K562 (cell line): ENCODE measurements around the gene GTF2H4. TPM values are rescaled to one million over a fixed set of nuclear protein-coding genes. Genes with fewer than 3 reads are reported as not detected.

Experiments used
- AFF4 ChIP-seq: sonication (generic); formaldehyde crosslinking; IDR thresholded peaks from 2 replicates; pipeline ENCODE4 v1.8.0; 2023; ENCODE audit warnings: mild to moderate bottlenecking, missing genetic modification reagents
- ARNT ChIP-seq, 2 experiments: fragments of 450-650 bp; IDR thresholded peaks; 2 replicates each; pipeline ENCODE4 v1.6.1; 2016; ENCODE audit warnings: mild to moderate bottlenecking in 1 of 2
- ATF3 ChIP-seq, 2 experiments: fragments of 450-650 bp in 1 of 2; sonication (generic) in 1 of 2; formaldehyde crosslinking in 1 of 2; IDR thresholded peaks in 1 of 2; conservative IDR thresholded peaks in 1 of 2; 2 replicates each; pipeline versions ENCODE4 v1.6.1 to v1.8.1; 2016 to 2023; ENCODE audit warnings: mild to moderate bottlenecking in 2 of 2, moderate library complexity in 2 of 2, inconsistent platforms in 1 of 2, missing genetic modification reagents in 1 of 2
- CBX1 ChIP-seq: sonication (generic); IDR thresholded peaks from 2 replicates; pipeline ENCODE4 v1.6.1; 2016; ENCODE audit warnings: antibody characterized with exemption, low read depth, mild to moderate bottlenecking
- DLX4 ChIP-seq: fragments of 250-450 bp; sonication (Bioruptor Pico); IDR thresholded peaks from 2 replicates; pipeline ENCODE4 v1.6.1; 2021; ENCODE audit warnings: mild to moderate bottlenecking
- ETS2 ChIP-seq: IDR thresholded peaks from 2 replicates; pipeline ENCODE4 v1.6.1; 2016; ENCODE audit warnings: borderline replicate concordance, missing genetic modification characterization, mild to moderate bottlenecking, moderate library complexity, missing compliant biosample characterization; ENCODE audit not compliant: poor library complexity, severe bottlenecking
- HIVEP1 ChIP-seq: fragments of 250-450 bp; sonication (Bioruptor Pico); IDR thresholded peaks from 2 replicates; pipeline ENCODE4 v1.4.0; 2020; ENCODE audit warnings: mild to moderate bottlenecking
- HNRNPLL ChIP-seq: fragments of 200-400 bp; formaldehyde crosslinking; IDR thresholded peaks from 2 replicates; pipeline ENCODE4 v1.6.1; 2017; ENCODE audit warnings: low read length, low read depth, mild to moderate bottlenecking; ENCODE audit not compliant: poor library complexity, severe bottlenecking
- NUFIP1 ChIP-seq: fragments of 450-650 bp; IDR thresholded peaks from 2 replicates; pipeline ENCODE4 v1.6.1; 2018; ENCODE audit not compliant: partially characterized antibody
- SETDB1 ChIP-seq: IDR thresholded peaks from one replicate; pipeline ENCODE4 v1.6.1; 2012; ENCODE audit warnings: low read length, control low read depth, inconsistent platforms
- SMAD3 ChIP-seq: fragments of 450-650 bp; formaldehyde crosslinking; conservative IDR thresholded peaks from 2 replicates; pipeline ENCODE4 v1.4.0; 2020; ENCODE audit warnings: mild to moderate bottlenecking
- ZNF407 ChIP-seq: fragments of 450-650 bp; IDR thresholded peaks from 2 replicates; pipeline ENCODE4 v1.6.1; 2016; ENCODE audit warnings: low read depth
- polyA plus RNA-seq, 8 experiments: library from polyadenylated mRNA; depleted of rRNA in 4 of 8; stranded (reverse) in 5 of 8; unstranded in 3 of 8; fragments of >200 nt; fragmentation: Nextera tagmentation in 2 of 8; fragmentation: Illumina TruSeq in 1 of 8; extraction: Ambion mirVana in 2 of 8; extraction: Trizol in 1 of 8; gene quantifications; 2 replicates each; pipeline versions ENCODE4 v1.2.1 to v1.2.3, GENCODE V29; 2011 to 2014; ENCODE audit warnings: inconsistent platforms in 1 of 8, missing spikeins in 1 of 8
- total RNA-seq, 7 experiments: library from RNA; depleted of rRNA in 6 of 7; stranded (reverse); fragments of >200 nt in 6 of 7; fragmentation: Illumina TruSeq in 2 of 7; extraction: Trizol in 2 of 7; gene quantifications; 2 replicates each; pipeline versions ENCODE4 v1.2.1 to v1.2.3, GENCODE V29; 2011 to 2021; ENCODE audit warnings: low replicate concordance in 1 of 7

The GTF2H4 gene
- total and polyA plus RNA-seq, 9 of the 15 experiments (the other 6 are each of a cell fraction or from before 2014, with no cell fraction given) = 3.6 to 86.1 (median 39.6) TPM

GRCh38 chr6:30877419-30878262 is 30.4 kb upstream of the GTF2H4 start (continued):
- TF ChIP-seq ZNF407 (no peak), ATF3 (IDR thresholded peaks at IDR 0.05) (peak; percentile 32; the same call in 1 of the 2 replicates), ATF3 (CRISPR knock-in tag; conservative IDR thresholded peaks at IDR 0.05) (peak; percentile 18; the same call in 1 of the 2 replicates), HNRNPLL (no peak), SETDB1 (no peak), HIVEP1 (CRISPR knock-in tag) (no peak), ETS2 (no peak), CBX1 (no peak), NUFIP1 (no peak), AFF4 (no peak), SMAD3 (CRISPR knock-in tag) (no peak), DLX4 (CRISPR knock-in tag) (no peak), ARNT (IDR thresholded peaks at IDR 0.05) (peak in 1 of 2 experiments; percentile 62; a peak in 1 of 4 replicates)
